H9 (cell line): Measurements from ENCODE around the gene TANC2. TPM values are rescaled to one million over a fixed set of nuclear protein-coding genes. Genes with fewer than 3 reads are reported as not detected.

ENCODE experiments used
- DNase-seq: peaks from one replicate; pipeline ENCODE4 v3.0.0-alpha.2; 2017
- H2AFZ ChIP-seq: one replicate; pipeline ENCODE4 v1.6.1; 2013; ENCODE audit warnings: mild to moderate bottlenecking, low read length, control low read depth, moderate library complexity
- H2AK5ac ChIP-seq: 2 replicates; pipeline ENCODE4 v1.6.1; 2013; ENCODE audit warnings: low read length, control low read depth, mixed read lengths; ENCODE audit not compliant: insufficient read length
- H2BK120ac ChIP-seq: one replicate; pipeline ENCODE4 v1.6.1; 2013; ENCODE audit warnings: low read depth, mild to moderate bottlenecking, low read length, control low read depth, inconsistent platforms; ENCODE audit not compliant: poor library complexity, severe bottlenecking
- H2BK12ac ChIP-seq: 2 replicates; pipeline ENCODE4 v1.6.1; 2013; ENCODE audit warnings: low read length, control low read depth, mixed read lengths, low read depth; ENCODE audit not compliant: insufficient read length
- H2BK15ac ChIP-seq: 2 replicates; pipeline ENCODE4 v1.6.1; 2013; ENCODE audit warnings: low read depth, low read length, control low read depth
- H2BK20ac ChIP-seq: one replicate; pipeline ENCODE4 v1.6.1; 2013; ENCODE audit warnings: low read depth, mild to moderate bottlenecking, low read length, control low read depth, inconsistent platforms; ENCODE audit not compliant: poor library complexity, severe bottlenecking
- H2BK5ac ChIP-seq: 2 replicates; pipeline ENCODE4 v1.6.1; 2013; ENCODE audit warnings: low read length, control low read depth, mixed read lengths; ENCODE audit not compliant: insufficient read length
- H3K14ac ChIP-seq: 2 replicates; pipeline ENCODE4 v1.6.1; 2013; ENCODE audit warnings: low read length, control low read depth; ENCODE audit not compliant: insufficient read depth
- H3K18ac ChIP-seq: 2 replicates; pipeline ENCODE4 v1.6.1; 2013; ENCODE audit warnings: low read depth, mild to moderate bottlenecking, mixed read lengths, low read length, control low read depth; ENCODE audit not compliant: insufficient read length
- H3K23ac ChIP-seq: 2 replicates; pipeline ENCODE4 v1.6.1; 2013; ENCODE audit warnings: low read length, control low read depth, mixed read lengths, low read depth; ENCODE audit not compliant: insufficient read length
- H3K23me2 ChIP-seq: 2 replicates; pipeline ENCODE4 v1.6.1; 2013; ENCODE audit warnings: low read depth, mild to moderate bottlenecking, mixed read lengths, low read length, control low read depth; ENCODE audit not compliant: insufficient read length, poor library complexity, severe bottlenecking
- H3K27ac ChIP-seq: 2 replicates; pipeline ENCODE4 v1.5.1; 2013; ENCODE audit warnings: low read length, control low read depth, mixed read lengths, low read depth; ENCODE audit not compliant: insufficient read length
- H3K27me3 ChIP-seq: 2 replicates; pipeline ENCODE4 v1.6.1; 2013; ENCODE audit warnings: low read length, control low read depth, inconsistent platforms; ENCODE audit not compliant: insufficient read depth
- H3K4ac ChIP-seq: 2 replicates; pipeline ENCODE4 v1.6.1; 2013; ENCODE audit warnings: low read depth, mild to moderate bottlenecking, control low read depth, inconsistent platforms, low read length, moderate library complexity
- H3K4me1 ChIP-seq: 2 replicates; pipeline ENCODE4 v1.6.1; 2013; ENCODE audit warnings: low read length, control low read depth, inconsistent platforms; ENCODE audit not compliant: insufficient read depth
- H3K4me2 ChIP-seq: 2 replicates; pipeline ENCODE4 v1.6.1; 2013; ENCODE audit warnings: low read length, control low read depth, mixed read lengths; ENCODE audit not compliant: insufficient read length, insufficient read depth
- H3K56ac ChIP-seq: 2 replicates; pipeline ENCODE4 v1.6.1; 2013; ENCODE audit warnings: low read depth, mild to moderate bottlenecking, mixed read lengths, low read length, control low read depth; ENCODE audit not compliant: insufficient read length
- H3K79me1 ChIP-seq: 2 replicates; pipeline ENCODE4 v1.6.1; 2013; ENCODE audit warnings: low read depth, mild to moderate bottlenecking, moderate library complexity, low read length, control low read depth, inconsistent platforms; ENCODE audit not compliant: insufficient read depth, poor library complexity, severe bottlenecking
- H3K79me2 ChIP-seq: 2 replicates; pipeline ENCODE4 v1.6.1; 2013; ENCODE audit warnings: low read length, control low read depth, inconsistent platforms; ENCODE audit not compliant: insufficient read depth
- H3K9ac ChIP-seq: 2 replicates; pipeline ENCODE4 v1.6.1; 2013; ENCODE audit warnings: low read length, control low read depth, mixed read lengths; ENCODE audit not compliant: insufficient read length; ENCODE audit errors: extremely low read depth
- H3K9me3 ChIP-seq: one replicate; pipeline ENCODE4 v1.6.1; 2013; ENCODE audit warnings: low read depth, low read length, inconsistent platforms; ENCODE audit not compliant: control insufficient read depth
- H3T11ph ChIP-seq: one replicate; pipeline ENCODE4 v1.6.1; 2013; ENCODE audit warnings: mild to moderate bottlenecking, low read length, control low read depth, inconsistent platforms
- H4K20me1 ChIP-seq: one replicate; pipeline ENCODE4 v1.6.1; 2013; ENCODE audit not compliant: control insufficient read depth, insufficient read length, insufficient read depth
- H4K5ac ChIP-seq: 2 replicates; pipeline ENCODE4 v1.6.1; 2013; ENCODE audit warnings: low read depth, mild to moderate bottlenecking, mixed read lengths, low read length, control low read depth; ENCODE audit not compliant: insufficient read length
- H4K8ac ChIP-seq: replicated peaks from 2 replicates; pipeline ENCODE4 v1.6.1; 2013; ENCODE audit warnings: low read length, control low read depth, mixed read lengths, low read depth; ENCODE audit not compliant: insufficient read length
- H4K91ac ChIP-seq: 2 replicates; pipeline ENCODE4 v1.6.1; 2013; ENCODE audit warnings: low read depth, mild to moderate bottlenecking, moderate library complexity, mixed read lengths, low read length, control low read depth; ENCODE audit not compliant: insufficient read length
- H3K27ac Mint-ChIP-seq, 3 experiments: 2 replicates in 2 of 3; 3 replicates in 1 of 3; pipeline ENCODE4 v1.8.0; 2020 to 2021; ENCODE audit warnings: mixed read lengths in 3 of 3, mild to moderate bottlenecking in 1 of 3, moderate library complexity in 1 of 3
- H3K27me3 Mint-ChIP-seq: 2 replicates; pipeline ENCODE4 v1.8.0; 2021; ENCODE audit warnings: low read depth, mild to moderate bottlenecking, moderate library complexity, mixed read lengths
- H3K36me3 Mint-ChIP-seq, 3 experiments: 2 replicates in 2 of 3; 3 replicates in 1 of 3; pipeline ENCODE4 v1.8.0; 2020 to 2021; ENCODE audit warnings: low read depth in 3 of 3, mixed read lengths in 3 of 3; ENCODE audit not compliant: insufficient read depth in 1 of 3
- H3K4me1 Mint-ChIP-seq, 2 experiments: 2 replicates each; pipeline ENCODE4 v1.8.0; 2020; ENCODE audit warnings: mixed read lengths in 2 of 2
- H3K4me3 Mint-ChIP-seq, 2 experiments: 2 replicates in 1 of 2; 3 replicates in 1 of 2; pipeline ENCODE4 v1.8.0; 2020 to 2021; ENCODE audit warnings: mild to moderate bottlenecking in 2 of 2, mixed read lengths in 2 of 2, moderate library complexity in 1 of 2
- H3K9me3 Mint-ChIP-seq, 2 experiments: 2 replicates in 1 of 2; 3 replicates in 1 of 2; pipeline ENCODE4 v1.8.0; 2020; ENCODE audit warnings: mild to moderate bottlenecking in 2 of 2, mixed read lengths in 2 of 2, moderate library complexity in 1 of 2
- WGBS: extraction: QIAGEN DNeasy Blood & Tissue Kit; methylation state at CpG from one replicate; pipeline ENCODE4 v1.1.7; 2013; ENCODE audit warnings: missing lambda C conversion rate, low lambda C conversion rate, mixed read lengths; ENCODE audit not compliant: insufficient read length; ENCODE audit errors: extremely low coverage; 5-methylcytosine and 5-hydroxymethylcytosine counted together
- total RNA-seq: library from RNA; stranded (reverse); gene quantifications from 2 replicates; pipeline ENCODE4 v1.2.1, GENCODE V29; 2021
- TF ChIP-seq, protein P1 (sequence below): fragments of 200-600 bp; sonication (generic); conservative IDR thresholded peaks from 3 replicates; pipeline ENCODE4 v1.8.0; 2021; ENCODE audit warnings: antibody characterized with exemption, mild to moderate bottlenecking

TANC2 gene
- total RNA-seq, 1 experiment from 2014 or later, result 7.3 TPM

DNA sequence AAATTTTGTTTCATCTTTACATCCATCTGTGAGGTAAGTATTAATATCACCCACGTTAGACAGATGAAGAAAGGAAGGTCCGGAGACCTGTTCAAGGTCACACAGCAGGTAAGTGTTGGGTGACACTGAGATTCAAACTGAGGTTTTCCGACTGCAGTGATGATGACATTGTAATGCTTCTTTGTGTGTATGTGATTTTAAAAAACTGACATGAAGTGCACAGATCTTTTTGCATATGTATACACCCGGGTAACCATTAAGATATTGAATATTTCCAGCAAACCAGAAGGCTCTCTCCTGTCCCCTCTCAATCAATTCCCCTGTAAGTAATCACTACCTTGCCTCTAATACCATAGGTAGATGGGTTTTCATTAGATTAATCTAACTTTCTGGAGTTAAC, 1.5 kb upstream of the TANC2 start:
- Mint-ChIP-seq H3K27ac (no peak overlapping the region), H3K36me3 (no peaks in the 10 kb centered on the region; a peak in 1 of 7 replicates), H3K4me3 (no peak overlapping the region), H3K27me3 (peaks cover 59% of the 10 kb centered on the region), H3K4me1 (peaks cover 23 to 27% of the 10 kb centered on the region in 2 experiments), H3K9me3 (no peaks in the 10 kb centered on the region)
- Histone ChIP-seq H3K14ac (no peak overlapping the region), H3K9ac (no peak overlapping the region), H2BK20ac (no peak overlapping the region), H3K4me2 (no peak overlapping the region), H3K27ac (no peak overlapping the region), H2AK5ac (no peak overlapping the region), H3K9me3 (no peaks in the 10 kb centered on the region), H2BK120ac (no peak overlapping the region), H3K27me3 (no peaks in the 10 kb centered on the region; the same call in 1 of the 2 replicates), H2BK5ac (no peak overlapping the region), H4K8ac (no peak overlapping the region), H3K79me1 (no peaks in the 10 kb centered on the region), H4K91ac (no peak overlapping the region), H2BK12ac (no peak overlapping the region), H4K20me1 (no peaks in the 10 kb centered on the region), H2BK15ac (no peak overlapping the region), H3K18ac (no peak overlapping the region), H3K23ac (no peak overlapping the region), H3K79me2 (no peaks in the 10 kb centered on the region; the same call in 1 of the 2 replicates), H2AFZ (no peak overlapping the region), H3K23me2 (peaks cover 11% of the 10 kb centered on the region), H3K4me1 (no peaks in the 10 kb centered on the region; the same call in 1 of the 2 replicates), H4K5ac (no peak overlapping the region), H3T11ph (no peak overlapping the region), H3K56ac (no peak overlapping the region), H3K4ac (no peak overlapping the region)
- WGBS, result no CpG with 5 or more reads among the region's 4 CpGs
- TF ChIP-seq, protein P1, sequence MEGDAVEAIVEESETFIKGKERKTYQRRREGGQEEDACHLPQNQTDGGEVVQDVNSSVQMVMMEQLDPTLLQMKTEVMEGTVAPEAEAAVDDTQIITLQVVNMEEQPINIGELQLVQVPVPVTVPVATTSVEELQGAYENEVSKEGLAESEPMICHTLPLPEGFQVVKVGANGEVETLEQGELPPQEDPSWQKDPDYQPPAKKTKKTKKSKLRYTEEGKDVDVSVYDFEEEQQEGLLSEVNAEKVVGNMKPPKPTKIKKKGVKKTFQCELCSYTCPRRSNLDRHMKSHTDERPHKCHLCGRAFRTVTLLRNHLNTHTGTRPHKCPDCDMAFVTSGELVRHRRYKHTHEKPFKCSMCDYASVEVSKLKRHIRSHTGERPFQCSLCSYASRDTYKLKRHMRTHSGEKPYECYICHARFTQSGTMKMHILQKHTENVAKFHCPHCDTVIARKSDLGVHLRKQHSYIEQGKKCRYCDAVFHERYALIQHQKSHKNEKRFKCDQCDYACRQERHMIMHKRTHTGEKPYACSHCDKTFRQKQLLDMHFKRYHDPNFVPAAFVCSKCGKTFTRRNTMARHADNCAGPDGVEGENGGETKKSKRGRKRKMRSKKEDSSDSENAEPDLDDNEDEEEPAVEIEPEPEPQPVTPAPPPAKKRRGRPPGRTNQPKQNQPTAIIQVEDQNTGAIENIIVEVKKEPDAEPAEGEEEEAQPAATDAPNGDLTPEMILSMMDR, result no peak
- no peak for DNase-seq
